Posterior vena cava (tissue), 2 donors: ENCODE results near the gene RBM39. TPM values are rescaled to one million over a fixed set of nuclear protein-coding genes. Genes with fewer than 3 reads are reported as not detected.

Source experiments
- DNase-seq: peaks from one replicate; pipeline ENCODE4 v3.0.0-alpha.2; 2020; ENCODE audit warnings: low spot score
- intact Hi-C, 2 donors: fragments of 100-400 bp; cut with DNase I; formaldehyde crosslinking; loops; one replicate each; pipeline versions ENCODE4 v1.14.1 to v1.14.2; 2022 to 2023
- total RNA-seq, 2 donors: library from RNA; stranded (reverse); fragmentation: NEBNext Ultra II Directional; extraction: Animal tissue kit (Norgen Biotek cat#: 25700); gene quantifications; one replicate each; pipeline ENCODE4 v1.2.1, GENCODE V29; 2021
- donor health status: DM: yes; HTN: yes; CAD: no.
- donor health status: DM: yes; HTN: yes; CAD: no.

Gene RBM39
- total RNA-seq, 2 donors from 2014 or later, result 210 to 217 TPM

DNA sequence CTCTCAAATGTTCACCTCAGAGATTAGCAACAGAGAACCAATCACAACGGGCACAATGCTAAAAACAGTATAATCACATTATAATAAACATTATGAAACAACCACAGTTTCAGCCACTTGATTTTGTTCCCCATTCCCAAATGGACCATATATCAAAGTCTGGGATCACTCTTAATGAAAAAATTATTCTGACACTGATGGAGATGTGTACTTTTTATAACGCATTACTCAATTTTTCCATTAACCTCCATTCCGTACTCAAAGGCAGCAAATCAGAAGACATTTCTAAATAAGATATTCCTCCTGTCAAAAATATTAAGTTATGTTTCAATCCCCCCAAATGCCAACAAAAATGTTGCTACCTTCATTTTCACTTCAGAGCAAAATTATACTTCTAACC lies 80.2 kb downstream of the RBM39 start:
- intact Hi-C loops, result loop anchor here in 1 of 2 donors (10.0 kb wide), 1 partner anchor 197 kb away; no protein-coding TSS in a partner anchor
- no peak for DNase-seq

DNA sequence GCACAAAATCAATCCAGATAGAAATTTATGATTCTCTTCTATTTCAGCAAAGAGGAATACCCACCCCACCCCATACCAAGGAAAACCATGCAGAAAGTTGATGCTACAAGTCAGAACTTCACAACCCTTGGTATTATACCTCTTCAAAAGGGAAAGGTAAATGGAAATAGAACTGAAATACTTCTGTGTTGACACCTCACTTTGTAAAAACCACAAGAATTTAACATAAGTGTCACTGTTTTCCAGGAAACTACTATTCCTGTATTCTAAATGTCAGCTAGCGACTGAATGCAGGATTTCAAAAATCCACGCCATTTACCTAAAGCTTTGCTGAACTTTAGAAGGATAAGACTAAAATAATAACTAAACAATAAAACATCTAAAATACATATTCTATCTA lies 81.0 kb downstream of the RBM39 start:
- intact Hi-C loops, result loop anchor here in 1 of 2 donors (10.0 kb wide), 1 partner anchor 196 kb away; no protein-coding TSS in a partner anchor
- no peak for DNase-seq

DNA sequence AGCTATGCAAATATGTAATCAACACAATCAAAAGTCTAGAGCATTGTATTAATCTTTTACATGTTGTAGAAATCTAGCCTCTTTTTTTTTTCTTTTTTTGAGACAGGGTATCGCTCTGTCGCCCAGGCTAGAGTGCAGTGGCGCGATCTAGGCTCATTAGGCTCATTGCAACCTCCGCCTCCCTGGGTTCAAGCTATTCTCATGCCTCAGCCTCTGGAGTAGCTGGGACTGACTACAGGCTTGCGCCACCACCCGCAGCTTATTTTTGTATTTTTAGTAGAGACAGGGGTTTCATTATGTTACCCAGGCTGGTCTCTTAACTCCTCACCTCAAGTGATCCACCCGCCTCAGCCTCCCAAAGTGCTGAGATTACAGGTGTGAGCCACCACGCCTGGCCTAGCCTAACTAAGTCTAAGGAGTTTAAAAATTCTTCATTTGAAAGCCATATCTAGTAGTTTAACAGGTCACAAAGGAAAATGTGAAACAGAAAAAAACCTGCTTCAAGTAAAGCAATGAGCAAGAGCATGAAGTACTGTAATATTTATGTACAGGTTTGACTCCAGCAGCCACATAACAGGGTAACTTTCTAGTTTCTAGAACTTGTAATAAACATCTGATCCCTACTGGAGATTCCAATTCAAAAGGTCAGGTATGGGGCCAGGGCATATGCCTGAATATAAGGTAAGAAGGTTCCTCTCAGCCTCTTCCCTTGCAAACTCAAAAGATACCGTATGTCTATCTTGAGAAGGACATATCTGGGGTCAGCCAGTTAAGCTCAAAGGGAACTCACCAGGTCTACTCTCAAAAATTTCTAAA lies 81.7 kb downstream of the RBM39 start:
- intact Hi-C loops, result loop anchor here in 1 of 2 donors (10.0 kb wide), 1 partner anchor 196 kb away; no protein-coding TSS in a partner anchor
- DNase-seq, result no peak

DNA sequence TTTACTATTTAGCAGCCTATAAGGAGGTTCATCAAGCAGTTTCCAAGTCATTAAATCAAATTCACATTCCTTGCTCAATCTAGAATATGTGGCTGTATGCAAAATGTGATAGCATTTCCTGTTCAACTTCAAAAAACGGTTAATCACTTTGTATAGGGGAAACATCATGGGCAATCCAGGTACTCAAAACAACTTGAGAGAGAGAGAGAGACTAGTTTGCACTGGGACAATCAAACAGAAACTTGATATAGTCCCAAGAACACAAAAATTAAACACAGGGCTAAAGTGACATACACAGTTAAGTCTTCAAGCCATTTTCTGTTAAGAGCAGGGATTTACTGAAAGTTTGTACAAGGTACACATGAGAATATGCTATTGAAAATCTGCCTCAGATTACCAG lies 84.8 kb downstream of the RBM39 start:
- intact Hi-C loops, result no loop called here
- DNase-seq, result no peak

DNA sequence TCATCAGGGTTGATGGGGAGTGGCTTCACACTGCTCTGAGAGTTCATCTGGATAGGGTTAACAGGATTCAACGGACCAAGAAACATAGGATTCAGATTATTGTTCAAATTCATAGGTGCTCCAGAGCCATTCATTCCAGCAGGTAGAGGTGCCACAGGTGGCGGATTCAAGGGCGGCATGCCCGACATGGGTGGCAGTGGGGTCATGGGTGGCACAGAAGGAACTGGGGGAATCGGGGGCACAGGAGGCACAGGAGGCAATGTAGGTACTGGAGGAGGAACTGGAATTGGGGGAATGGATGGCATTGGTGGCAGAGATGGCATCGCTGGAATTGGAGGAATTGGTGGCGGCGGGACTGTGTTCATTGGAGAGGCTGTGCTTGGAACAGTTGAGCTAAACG lies 87.6 kb downstream of the RBM39 start:
- intact Hi-C loops, result no loop called here
- no peak for DNase-seq

DNA sequence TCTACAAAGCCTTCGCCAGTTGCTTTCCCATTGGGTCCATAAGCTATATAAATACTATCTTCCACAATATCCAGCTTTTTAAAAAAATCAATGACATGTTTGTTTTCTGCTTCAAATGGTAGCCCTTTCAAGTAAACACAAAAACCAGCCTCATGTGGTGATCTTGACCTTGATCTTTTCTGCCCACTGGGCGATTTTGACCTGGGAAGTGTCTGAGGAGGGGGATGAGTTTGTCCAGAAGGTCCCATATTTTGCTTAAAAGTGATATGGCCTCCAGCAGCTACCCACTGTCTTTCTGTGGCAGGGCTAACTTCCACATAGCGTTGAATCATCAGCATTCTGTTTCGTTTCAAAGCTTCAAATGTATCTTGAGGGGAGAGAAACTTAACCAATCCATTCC lies 88.2 kb downstream of the RBM39 start:
- DNase-seq, result no peak
- intact Hi-C loops, result no loop called here

Other genes with a start within 250 kb of the RBM39 start
- gene C20orf173, start 212.6 kb downstream of the RBM39 start, total RNA-seq, result not detected
- 100 to 1,000 TPM; 117 to 154 TPM for gene ERGIC3, start 200.2 kb downstream of the RBM39 start, total RNA-seq
- gene SPAG4, start 126.4 kb downstream of the RBM39 start, total RNA-seq, result 1 to 10 TPM; 2.1 to 2.8 TPM
- 100 to 1,000 TPM; 122 to 130 TPM for gene CPNE1, start 77.4 kb downstream of the RBM39 start, total RNA-seq
- gene RBM12, start 77.4 kb downstream of the RBM39 start, total RNA-seq, result 10 to 100 TPM; 59.4 to 61.4 TPM
- 10 to 100 TPM; 15.9 to 22.0 TPM for gene NFS1, start 42.9 kb downstream of the RBM39 start, total RNA-seq
- gene ROMO1, start 42.9 kb downstream of the RBM39 start, total RNA-seq, result 100 to 1,000 TPM; 126 TPM
- gene PHF20, start 29.8 kb upstream of the RBM39 start, total RNA-seq, result 10 to 100 TPM; 55.2 to 59.6 TPM
- gene SCAND1, start 212.2 kb upstream of the RBM39 start, total RNA-seq, result 10 to 100 TPM; 35.5 to 43.6 TPM
- 1 to 10 TPM; 2.0 to 2.3 TPM for gene CNBD2, start 226.3 kb upstream of the RBM39 start, total RNA-seq